PC-9 (cell line): ENCODE results near the gene CNNM2.

Experiments
- EZH2 ChIP-seq: fragments of 200-600 bp; sonication (generic); IDR thresholded peaks from 2 replicates; pipeline ENCODE4 v1.8.0; 2017; ENCODE audit warnings: antibody characterized with exemption, low read depth
- TF ChIP-seq, protein P1 (sequence below): fragments of 200-600 bp; sonication (generic); conservative IDR thresholded peaks from 2 replicates; pipeline ENCODE4 v1.6.1; 2017; ENCODE audit warnings: mixed run types, antibody characterized with exemption, mild to moderate bottlenecking, moderate library complexity

- TF ChIP-seq, protein P1, sequence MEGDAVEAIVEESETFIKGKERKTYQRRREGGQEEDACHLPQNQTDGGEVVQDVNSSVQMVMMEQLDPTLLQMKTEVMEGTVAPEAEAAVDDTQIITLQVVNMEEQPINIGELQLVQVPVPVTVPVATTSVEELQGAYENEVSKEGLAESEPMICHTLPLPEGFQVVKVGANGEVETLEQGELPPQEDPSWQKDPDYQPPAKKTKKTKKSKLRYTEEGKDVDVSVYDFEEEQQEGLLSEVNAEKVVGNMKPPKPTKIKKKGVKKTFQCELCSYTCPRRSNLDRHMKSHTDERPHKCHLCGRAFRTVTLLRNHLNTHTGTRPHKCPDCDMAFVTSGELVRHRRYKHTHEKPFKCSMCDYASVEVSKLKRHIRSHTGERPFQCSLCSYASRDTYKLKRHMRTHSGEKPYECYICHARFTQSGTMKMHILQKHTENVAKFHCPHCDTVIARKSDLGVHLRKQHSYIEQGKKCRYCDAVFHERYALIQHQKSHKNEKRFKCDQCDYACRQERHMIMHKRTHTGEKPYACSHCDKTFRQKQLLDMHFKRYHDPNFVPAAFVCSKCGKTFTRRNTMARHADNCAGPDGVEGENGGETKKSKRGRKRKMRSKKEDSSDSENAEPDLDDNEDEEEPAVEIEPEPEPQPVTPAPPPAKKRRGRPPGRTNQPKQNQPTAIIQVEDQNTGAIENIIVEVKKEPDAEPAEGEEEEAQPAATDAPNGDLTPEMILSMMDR, result no peak
- TF ChIP-seq EZH2, result no peak
These were observed 194.1 kb downstream of the CNNM2 start for GRCh38 chr10:103111918-103112877.
